Subcutaneous preadipocyte (primary cell): Measurements from ENCODE around the gene SDCBP2. TPM values are rescaled to one million over a fixed set of nuclear protein-coding genes. Genes with fewer than 3 reads are reported as not detected.

ENCODE experiments used
- total RNA-seq: library from RNA; depleted of rRNA; stranded (reverse); fragments of >200 nt; gene quantifications from 2 replicates; pipeline ENCODE4 v1.2.3, GENCODE V29; 2012

The SDCBP2 gene, protein sequence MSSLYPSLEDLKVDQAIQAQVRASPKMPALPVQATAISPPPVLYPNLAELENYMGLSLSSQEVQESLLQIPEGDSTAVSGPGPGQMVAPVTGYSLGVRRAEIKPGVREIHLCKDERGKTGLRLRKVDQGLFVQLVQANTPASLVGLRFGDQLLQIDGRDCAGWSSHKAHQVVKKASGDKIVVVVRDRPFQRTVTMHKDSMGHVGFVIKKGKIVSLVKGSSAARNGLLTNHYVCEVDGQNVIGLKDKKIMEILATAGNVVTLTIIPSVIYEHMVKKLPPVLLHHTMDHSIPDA
- 1.5 and 2.3 TPM in 2 replicates for total RNA-seq

DNA sequence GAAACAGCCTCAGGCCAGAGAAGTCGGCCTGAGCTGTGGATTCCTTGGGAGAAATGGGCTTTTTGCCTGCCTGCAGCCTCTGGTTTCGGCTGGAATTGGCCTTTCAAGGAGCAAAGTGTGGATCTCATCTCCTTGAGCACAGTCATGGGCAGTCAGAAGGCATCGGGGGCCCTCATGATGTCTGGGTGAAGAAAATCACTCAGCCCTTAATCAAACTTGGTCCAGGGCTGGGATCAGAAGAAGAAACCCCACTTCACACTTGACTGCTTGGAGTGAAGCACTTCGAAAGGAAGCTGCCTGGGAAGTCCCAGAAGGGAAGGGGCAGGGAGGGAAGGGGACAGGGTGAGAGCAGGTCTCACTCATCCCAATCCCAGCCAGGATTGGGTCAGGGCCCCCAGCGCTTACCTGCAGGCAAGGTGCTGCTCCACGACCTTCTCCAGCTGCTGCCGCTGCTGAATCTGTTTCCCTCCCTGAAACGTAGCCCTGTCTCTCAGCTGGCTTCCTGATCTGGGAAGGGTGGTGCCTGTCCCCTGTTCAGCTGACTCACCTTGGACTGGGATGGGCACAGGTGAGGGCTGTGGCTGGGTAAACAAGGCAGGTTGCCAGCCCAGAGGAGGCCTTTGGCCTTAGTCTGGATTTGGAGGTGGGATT is at the start of gene SDCBP2:
Gene SDCBP2, minus strand, starts transcription at position 460 of the 651 bp plus-strand sequence. CDS start 8,723 bp downstream, outside the sequence.

DNA sequence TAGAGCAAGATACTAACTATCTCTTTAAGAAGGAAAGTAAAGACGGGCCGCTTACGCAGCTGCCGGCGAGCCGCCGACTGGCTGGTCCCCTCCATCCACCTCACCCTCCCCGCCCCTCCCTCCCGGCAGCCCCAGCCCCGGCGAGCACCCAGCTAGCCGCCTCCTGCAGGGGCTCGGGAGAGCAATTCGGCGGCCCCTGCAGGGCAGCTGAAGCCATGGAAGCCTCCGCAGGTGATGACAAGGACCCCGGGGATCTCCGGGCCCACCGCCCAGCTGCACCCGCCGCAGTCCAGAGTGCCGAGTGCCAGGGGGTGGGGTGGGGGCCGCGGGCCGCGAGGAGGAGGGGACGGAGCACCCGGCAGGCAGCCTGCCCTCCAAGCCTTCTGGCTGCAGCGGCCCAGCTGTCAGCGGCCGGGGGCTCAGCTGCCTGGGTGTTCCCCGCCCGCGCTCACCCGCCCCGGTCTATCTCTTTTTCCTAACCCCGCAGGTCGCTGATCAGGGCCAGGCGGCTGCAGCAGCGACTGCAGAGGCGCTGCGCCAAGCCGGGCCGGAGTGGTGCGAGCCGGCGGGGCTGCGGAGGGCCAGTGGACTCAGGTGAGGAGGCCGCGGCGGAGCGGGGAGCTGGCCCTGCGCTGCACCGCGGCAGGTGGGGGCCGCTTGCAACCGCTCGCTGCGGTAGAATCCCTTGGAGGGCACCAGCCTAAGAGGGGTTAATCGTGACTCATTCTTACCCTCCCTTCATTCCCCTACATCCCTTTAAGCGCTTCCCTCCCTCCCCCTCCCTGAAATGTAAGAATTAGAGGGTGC is 62.6 kb downstream of the SDCBP2 start, which contains the start of gene SNPH:
Gene SNPH, plus strand, starts transcription at position 128 of the 807 bp plus-strand sequence. CDS start 29,946 bp downstream, outside the sequence.

Other genes starting within 250 kb of the SDCBP2 start
- 29.9 and 42.6 TPM in 2 replicates for gene PSMF1, start 210.5 kb downstream of the SDCBP2 start, total RNA-seq
- not detected in 2 replicates for gene TMEM74B, start 144.2 kb downstream of the SDCBP2 start, total RNA-seq
- not detected in 2 replicates for gene C20orf202, start 125.7 kb downstream of the SDCBP2 start, total RNA-seq
- gene RAD21L1, start 103.1 kb downstream of the SDCBP2 start, total RNA-seq: not detected in 2 replicates
- gene SNPH, start 62.8 kb downstream of the SDCBP2 start, total RNA-seq: 5.5 and 6.3 TPM in 2 replicates
- 182 and 223 TPM in 2 replicates for gene FKBP1A, start 63.9 kb upstream of the SDCBP2 start, total RNA-seq
- 15.8 and 22.0 TPM in 2 replicates for gene NSFL1C, start 137.7 kb upstream of the SDCBP2 start, total RNA-seq
- gene SIRPB2, start 162.3 kb upstream of the SDCBP2 start, total RNA-seq: not detected in 2 replicates
- gene SIRPD, start 228.6 kb upstream of the SDCBP2 start, total RNA-seq: not detected in 2 replicates